Measurements from ENCODE around the gene DTX2.
"Not testable (repeated sequence)": the region's sequence is repeated elsewhere in the genome, so short reads cannot be mapped to it uniquely, and the experiment has no call there.

The DTX2 gene

DNA sequence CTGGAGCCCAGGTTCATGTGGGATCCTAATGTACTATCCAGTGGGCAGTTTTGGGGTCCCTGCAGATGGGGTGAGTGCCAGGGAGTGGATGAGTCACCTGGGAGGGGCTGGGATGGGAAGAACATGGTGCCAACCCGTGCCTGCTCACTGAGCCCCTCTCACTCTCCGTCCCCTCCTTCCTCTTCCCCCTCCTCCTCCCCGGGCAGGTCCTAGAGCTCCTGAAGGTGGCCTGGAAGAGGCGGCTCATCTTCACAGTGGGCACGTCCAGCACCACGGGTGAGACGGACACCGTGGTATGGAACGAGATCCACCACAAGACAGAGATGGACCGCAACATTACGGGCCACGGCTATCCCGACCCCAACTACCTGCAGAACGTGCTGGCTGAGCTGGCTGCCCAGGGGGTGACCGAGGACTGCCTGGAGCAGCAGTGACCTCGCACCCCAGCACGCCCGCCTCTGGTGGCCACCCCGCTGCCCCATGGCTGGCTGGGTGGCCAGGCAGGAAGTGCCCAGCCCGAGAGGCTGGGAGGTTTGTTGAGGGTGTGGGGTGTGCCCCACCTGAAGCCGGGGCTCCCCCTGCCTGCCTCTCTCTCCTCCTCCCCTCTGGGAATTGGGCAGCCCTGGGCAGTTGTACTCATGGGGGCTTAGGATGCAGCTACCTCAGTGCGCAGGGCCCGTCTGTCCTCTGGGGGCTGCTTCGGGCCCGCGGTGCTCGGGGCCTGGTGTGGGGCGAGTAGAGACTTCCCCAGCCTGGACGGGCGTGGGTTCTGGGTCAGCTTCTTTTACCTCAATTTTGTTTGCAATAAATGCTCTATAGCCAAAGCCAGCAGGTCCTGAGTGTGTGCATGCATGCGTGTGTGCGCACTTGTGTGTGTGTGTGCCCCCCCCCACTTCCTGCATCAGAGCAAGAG lies 43.9 kb downstream of the DTX2 start:
- Histone ChIP-seq H3K4me3 (ENCODE audit: low read length) (no peak overlapping the region), H3K79me2 (ENCODE audit: control insufficient read depth, low read length) (no peaks in the 10 kb centered on the region), H3K27ac (ENCODE audit: low read depth, low read length) (no peak overlapping the region), H3K4me1 (ENCODE audit: control insufficient read depth, low read length) (no peaks in the 10 kb centered on the region), H3K36me3 (ENCODE audit: control insufficient read depth, low read length) (no peaks in the 10 kb centered on the region), H3K27me3 (ENCODE audit: control insufficient read depth, low read length) (no peaks in the 10 kb centered on the region), H3F3A (ENCODE audit: control insufficient read depth, insufficient read depth) (no peaks in the 10 kb centered on the region), H3K9me3 (ENCODE audit: control insufficient read depth, insufficient read depth, low read length) (no peaks in the 10 kb centered on the region), H3K9me2 (replicated peaks; ENCODE audit: control insufficient read depth, low read length) (no peaks in the 10 kb centered on the region), H4K20me1 (ENCODE audit: control insufficient read depth, insufficient read depth, low read depth, low read length) (no peaks in the 10 kb centered on the region), H3K4me2 (ENCODE audit: low read length) (no peak overlapping the region)
- TF ChIP-seq, protein P1, sequence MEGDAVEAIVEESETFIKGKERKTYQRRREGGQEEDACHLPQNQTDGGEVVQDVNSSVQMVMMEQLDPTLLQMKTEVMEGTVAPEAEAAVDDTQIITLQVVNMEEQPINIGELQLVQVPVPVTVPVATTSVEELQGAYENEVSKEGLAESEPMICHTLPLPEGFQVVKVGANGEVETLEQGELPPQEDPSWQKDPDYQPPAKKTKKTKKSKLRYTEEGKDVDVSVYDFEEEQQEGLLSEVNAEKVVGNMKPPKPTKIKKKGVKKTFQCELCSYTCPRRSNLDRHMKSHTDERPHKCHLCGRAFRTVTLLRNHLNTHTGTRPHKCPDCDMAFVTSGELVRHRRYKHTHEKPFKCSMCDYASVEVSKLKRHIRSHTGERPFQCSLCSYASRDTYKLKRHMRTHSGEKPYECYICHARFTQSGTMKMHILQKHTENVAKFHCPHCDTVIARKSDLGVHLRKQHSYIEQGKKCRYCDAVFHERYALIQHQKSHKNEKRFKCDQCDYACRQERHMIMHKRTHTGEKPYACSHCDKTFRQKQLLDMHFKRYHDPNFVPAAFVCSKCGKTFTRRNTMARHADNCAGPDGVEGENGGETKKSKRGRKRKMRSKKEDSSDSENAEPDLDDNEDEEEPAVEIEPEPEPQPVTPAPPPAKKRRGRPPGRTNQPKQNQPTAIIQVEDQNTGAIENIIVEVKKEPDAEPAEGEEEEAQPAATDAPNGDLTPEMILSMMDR (IDR thresholded peaks at IDR 0.05; ENCODE audit: low read depth, low read length, poor library complexity, severe bottlenecking): no peak
- TF ChIP-seq EZH2phosphoT487 (IDR thresholded peaks at IDR 0.05; ENCODE audit: borderline replicate concordance, low read length): no peak

- H3K4me1 ChIP-seq (ENCODE audit: control insufficient read depth, low read length): no peaks in the 10 kb centered on the region
- no peaks in the 10 kb centered on the region for H3K36me3 ChIP-seq (ENCODE audit: control insufficient read depth, low read length)
- H3K79me2 ChIP-seq (ENCODE audit: control insufficient read depth, low read length): no peaks in the 10 kb centered on the region
- no peaks in the 10 kb centered on the region for H3K9me3 ChIP-seq (ENCODE audit: control insufficient read depth, insufficient read depth, low read length)
- no peak overlapping the region for H3K4me2 ChIP-seq (ENCODE audit: low read length)
- no peaks in the 10 kb centered on the region for H3F3A ChIP-seq (ENCODE audit: control insufficient read depth, insufficient read depth)
- no peak overlapping the region for H3K27ac ChIP-seq (ENCODE audit: low read depth, low read length)
- no peak for TF ChIP-seq EZH2phosphoT487 (IDR thresholded peaks at IDR 0.05; ENCODE audit: borderline replicate concordance, low read length)
- TF ChIP-seq, protein P1 (IDR thresholded peaks at IDR 0.05; ENCODE audit: low read depth, low read length, poor library complexity, severe bottlenecking): no peak
- no peaks in the 10 kb centered on the region for H3K27me3 ChIP-seq (ENCODE audit: control insufficient read depth, low read length)
- H4K20me1 ChIP-seq (ENCODE audit: control insufficient read depth, insufficient read depth, low read depth, low read length): no peaks in the 10 kb centered on the region
- no peaks in the 10 kb centered on the region for H3K9me2 ChIP-seq (replicated peaks; ENCODE audit: control insufficient read depth, low read length)
- H3K4me3 ChIP-seq (ENCODE audit: low read length): no peak overlapping the region
Observed at GRCh38 chr7:76506081-76506440, 44.6 kb downstream of the DTX2 start.

- not testable (repeated sequence) for H4K20me1 ChIP-seq (ENCODE audit: control insufficient read depth, insufficient read depth, low read depth, low read length); H3K27ac ChIP-seq (ENCODE audit: low read depth, low read length); H3K79me2 ChIP-seq (ENCODE audit: control insufficient read depth, low read length); H3K36me3 ChIP-seq (ENCODE audit: control insufficient read depth, low read length); H3K9me2 ChIP-seq (replicated peaks; ENCODE audit: control insufficient read depth, low read length); H3K27me3 ChIP-seq (ENCODE audit: control insufficient read depth, low read length); H3K4me3 ChIP-seq (ENCODE audit: low read length); H3K4me2 ChIP-seq (ENCODE audit: low read length); H3F3A ChIP-seq (ENCODE audit: control insufficient read depth, insufficient read depth); H3K4me1 ChIP-seq (ENCODE audit: control insufficient read depth, low read length); H3K9me3 ChIP-seq (ENCODE audit: control insufficient read depth, insufficient read depth, low read length)
Observed at GRCh38 chr7:76506643-76507042, 45.1 kb downstream of the DTX2 start.

DNA sequence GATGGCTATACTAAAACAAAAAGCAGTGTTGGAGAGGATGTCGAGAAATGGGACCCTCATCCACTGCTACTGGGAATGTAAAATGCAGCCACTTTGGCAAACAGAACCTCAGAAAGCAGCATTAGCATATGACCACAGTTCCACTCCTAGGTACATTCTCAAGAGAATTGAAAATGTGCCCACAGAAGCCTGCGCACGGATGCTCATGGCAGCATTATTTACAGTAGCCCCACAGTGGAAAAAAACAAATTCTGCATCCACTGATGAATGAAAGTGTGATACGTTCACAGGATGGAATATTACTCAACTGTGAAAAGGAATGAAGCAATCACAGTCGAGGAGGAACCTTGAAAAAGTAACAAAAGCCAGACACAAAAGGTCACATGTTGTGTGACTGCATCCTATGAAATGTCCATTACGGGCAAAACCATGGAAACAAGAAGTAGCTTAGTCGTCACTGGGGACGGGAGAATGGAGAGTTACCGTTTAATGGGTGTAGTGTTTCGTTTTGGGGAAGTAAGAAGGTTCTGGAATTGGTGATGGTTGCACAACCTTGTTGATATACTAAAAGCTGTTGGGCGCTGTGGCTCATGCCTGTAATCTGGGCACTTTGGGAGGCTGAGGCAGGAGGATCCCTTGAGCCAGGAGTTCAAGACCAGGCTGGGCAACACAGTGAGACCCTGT lies 46.4 kb downstream of the DTX2 start:
- Histone ChIP-seq H3K79me2 (ENCODE audit: control insufficient read depth, low read length) (no peaks in the 10 kb centered on the region), H3K9me2 (replicated peaks; ENCODE audit: control insufficient read depth, low read length) (no peaks in the 10 kb centered on the region), H3F3A (ENCODE audit: control insufficient read depth, insufficient read depth) (no peaks in the 10 kb centered on the region), H4K20me1 (ENCODE audit: control insufficient read depth, insufficient read depth, low read depth, low read length) (no peaks in the 10 kb centered on the region), H3K4me3 (ENCODE audit: low read length) (no peak overlapping the region), H3K4me2 (ENCODE audit: low read length) (no peak overlapping the region), H3K27me3 (ENCODE audit: control insufficient read depth, low read length) (no peaks in the 10 kb centered on the region), H3K36me3 (ENCODE audit: control insufficient read depth, low read length) (no peaks in the 10 kb centered on the region), H3K9me3 (ENCODE audit: control insufficient read depth, insufficient read depth, low read length) (no peaks in the 10 kb centered on the region), H3K4me1 (ENCODE audit: control insufficient read depth, low read length) (no peaks in the 10 kb centered on the region), H3K27ac (ENCODE audit: low read depth, low read length) (no peak overlapping the region)
- TF ChIP-seq EZH2phosphoT487 (IDR thresholded peaks at IDR 0.05; ENCODE audit: borderline replicate concordance, low read length): no peak
- TF ChIP-seq, protein P1 (IDR thresholded peaks at IDR 0.05; ENCODE audit: low read depth, low read length, poor library complexity, severe bottlenecking): no peak
